T-helper 1 cell treated with Interleukin-12 subunit alpha and Interleukin-12 subunit beta and Interleukin-4 antibody, amounts not matched to agents 30 ng/mL and 1 ng/mL, for 36 hours (primary cell): ENCODE data around the gene TSPEAR. TPM values are rescaled to one million over a fixed set of nuclear protein-coding genes. Genes with fewer than 3 reads are reported as not detected.

ENCODE experiments used
- intact Hi-C: fragments of 100-400 bp; cut with micrococcal nuclease; formaldehyde crosslinking; loops from one replicate; pipeline ENCODE4 v1.15.1; 2024
- total RNA-seq: library from RNA; stranded (reverse); gene quantifications from 2 replicates; pipeline ENCODE4 v1.2.3, GENCODE V29; 2022

TSPEAR gene
- total RNA-seq, 1 donor from 2014 or later, result not detected

- intact Hi-C loops, result loop anchor here (1.0 kb wide), 1 partner anchor 232 kb away; no protein-coding TSS in a partner anchor
These were observed 30.5 kb upstream of the TSPEAR start for GRCh38 chr21:44741921-44742320.

DNA sequence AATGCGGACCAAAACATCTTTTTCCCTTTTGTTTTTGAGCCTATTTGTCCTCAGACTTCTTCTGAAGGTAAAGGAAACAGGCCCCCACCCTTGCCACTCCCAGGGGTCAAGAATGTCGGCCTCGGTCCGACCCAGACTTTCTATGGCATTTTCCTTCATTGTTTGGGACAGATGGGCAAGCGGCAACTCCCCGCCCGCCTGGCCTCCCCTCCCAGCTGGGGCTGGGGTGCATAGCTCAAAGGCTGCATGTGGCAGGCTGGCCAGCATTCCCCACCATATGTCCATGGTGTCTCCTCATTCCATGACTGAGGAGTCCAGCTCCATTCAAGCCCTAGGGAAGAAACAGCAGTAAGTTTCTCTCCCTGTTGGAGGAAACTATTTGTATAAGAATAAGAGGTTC is 29.4 kb upstream of the TSPEAR start:
- intact Hi-C loops, result no loop called here

DNA sequence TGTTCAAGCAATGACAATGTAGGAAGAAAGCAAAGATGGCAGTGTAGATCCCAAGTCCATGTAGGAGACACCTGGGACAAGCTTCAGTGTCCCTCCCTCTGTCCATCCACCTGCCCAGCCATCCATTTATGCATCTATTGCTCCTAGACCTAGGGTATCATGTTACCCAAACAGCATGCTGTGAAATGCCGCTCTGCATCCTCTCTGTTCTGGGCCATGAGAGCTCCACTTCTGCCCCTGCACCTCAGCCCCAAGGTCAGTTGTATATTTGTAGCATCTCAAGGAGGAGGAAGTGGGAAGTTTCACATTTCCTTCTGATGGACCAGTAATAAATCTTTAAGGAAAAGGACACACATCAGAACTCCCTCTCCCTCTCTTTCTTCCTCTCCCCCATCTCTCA is 27.9 kb upstream of the TSPEAR start:
- intact Hi-C loops, result no loop called here

DNA sequence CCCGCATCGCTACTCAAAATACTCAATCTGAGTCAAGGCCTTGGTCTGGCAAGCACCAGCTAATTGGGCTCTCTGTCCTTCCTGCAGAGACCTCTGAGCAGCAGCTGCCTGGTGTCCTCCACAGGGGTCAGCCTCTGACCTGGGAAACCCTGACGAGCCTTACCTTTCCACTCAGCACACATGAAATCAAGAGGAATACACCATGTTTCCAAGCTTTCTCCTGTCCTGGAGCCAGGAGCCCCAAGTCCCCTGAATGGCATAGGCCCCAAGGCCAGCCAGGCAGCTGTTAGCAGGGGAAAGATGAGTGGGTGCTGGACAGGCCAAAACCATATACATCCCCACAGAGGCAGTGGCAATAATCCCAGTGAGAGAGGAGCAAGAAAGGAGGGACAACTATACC is 27.2 kb upstream of the TSPEAR start:
- intact Hi-C loops, result no loop called here

GRCh38 chr21:44737706-44738354 is 26.5 kb upstream of the TSPEAR start:
- intact Hi-C loops, result no loop called here

- intact Hi-C loops, result no loop called here
These were observed 25.1 kb upstream of the TSPEAR start for GRCh38 chr21:44736291-44737004.

GRCh38 chr21:44735821-44736220 is 24.4 kb upstream of the TSPEAR start:
- intact Hi-C loops, result no loop called here

DNA sequence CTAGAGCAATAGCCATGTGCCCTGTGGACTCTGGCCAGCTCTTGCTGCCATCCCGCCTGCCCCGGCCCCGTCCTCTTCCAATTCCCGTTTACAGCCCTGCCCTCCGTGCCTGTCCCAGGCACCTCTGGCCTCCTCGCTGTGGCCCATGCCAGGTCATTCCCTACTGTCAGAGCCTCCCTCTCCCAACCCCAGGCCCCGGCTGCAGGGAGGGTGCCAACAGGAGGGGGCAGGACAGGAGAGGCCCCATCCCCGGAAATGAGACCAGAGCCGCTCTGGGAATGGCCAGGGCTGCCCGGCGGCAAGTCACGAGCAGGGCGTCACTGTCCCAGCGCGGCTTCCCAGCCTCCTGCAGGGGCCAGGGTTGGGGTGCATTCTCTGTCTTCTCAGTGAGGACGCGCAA is 23.5 kb upstream of the TSPEAR start:
- intact Hi-C loops, result no loop called here

DNA sequence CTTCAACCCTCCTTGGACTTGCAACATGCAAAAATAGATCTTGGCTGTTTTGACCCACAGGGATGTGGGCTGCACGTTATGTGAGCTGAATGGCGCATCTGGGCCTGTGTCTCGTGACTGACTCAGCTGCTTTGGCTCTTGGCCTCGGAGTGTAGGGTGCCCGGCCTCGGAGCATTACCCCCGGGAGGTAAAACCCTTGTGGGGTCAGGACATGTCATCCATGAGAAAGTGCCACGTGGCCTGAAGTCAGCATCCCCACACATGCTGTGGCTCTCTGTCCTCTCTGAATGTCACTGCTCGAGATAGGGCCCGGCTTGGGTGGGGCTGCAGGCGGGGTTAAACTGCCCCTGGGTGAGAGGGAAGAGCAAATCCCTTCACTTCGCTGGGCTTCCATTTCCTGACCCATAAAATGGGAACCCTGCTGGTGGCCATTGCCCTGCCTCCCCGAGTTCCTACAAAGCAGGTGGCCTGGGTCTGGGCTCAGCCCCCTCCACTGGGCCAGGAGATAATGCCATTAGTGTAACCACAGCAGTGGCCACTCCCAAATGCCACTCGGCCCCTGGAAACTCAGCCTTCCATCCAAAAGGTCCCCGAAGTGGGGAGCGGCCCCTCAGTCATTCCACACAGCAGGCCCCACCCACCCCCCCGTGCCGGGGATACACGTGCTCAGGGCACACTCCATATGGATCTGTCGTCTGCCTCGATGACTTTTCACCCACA is 22.8 kb upstream of the TSPEAR start:
- intact Hi-C loops, result no loop called here

DNA sequence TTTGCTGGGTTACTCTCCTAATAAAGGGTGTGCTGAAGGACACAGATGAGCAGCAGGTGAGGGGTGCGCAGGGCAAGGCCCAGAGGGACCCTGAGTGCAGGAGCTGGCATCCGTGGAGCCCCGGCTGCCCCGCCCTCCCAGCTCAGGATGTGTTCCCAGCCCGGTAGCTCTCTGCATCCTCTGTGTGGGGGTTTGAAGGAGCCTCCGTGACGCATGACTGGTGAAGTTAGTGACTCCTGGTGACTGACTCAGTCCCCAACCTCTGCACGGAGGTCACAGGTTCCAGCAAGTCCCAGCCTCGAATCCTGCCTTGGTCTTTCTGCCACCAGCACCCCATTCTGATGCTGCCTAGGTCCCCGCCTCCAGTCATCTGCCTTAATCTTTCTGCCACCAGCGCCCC is 21.6 kb upstream of the TSPEAR start:
- intact Hi-C loops, result no loop called here

DNA sequence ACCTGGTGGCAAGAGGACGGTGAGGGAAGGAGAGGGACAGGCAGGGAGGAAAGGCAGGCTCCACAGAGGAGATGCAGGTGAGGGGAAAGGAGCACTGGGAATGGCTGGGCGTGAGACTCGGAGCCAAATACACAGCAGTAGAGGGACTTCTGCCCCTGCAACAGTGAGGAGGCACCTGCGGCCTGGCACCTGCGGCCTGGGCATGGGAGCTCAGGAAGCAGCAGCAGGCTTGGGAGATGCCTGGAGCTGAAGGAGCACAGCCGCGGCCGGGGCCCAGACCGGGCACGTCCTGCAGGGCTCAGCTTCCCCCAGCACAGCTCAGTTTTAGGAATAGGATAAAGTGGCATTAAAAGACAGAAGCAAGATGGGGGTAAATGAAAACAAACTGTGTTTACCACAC is 20.9 kb upstream of the TSPEAR start:
- intact Hi-C loops, result no loop called here

DNA sequence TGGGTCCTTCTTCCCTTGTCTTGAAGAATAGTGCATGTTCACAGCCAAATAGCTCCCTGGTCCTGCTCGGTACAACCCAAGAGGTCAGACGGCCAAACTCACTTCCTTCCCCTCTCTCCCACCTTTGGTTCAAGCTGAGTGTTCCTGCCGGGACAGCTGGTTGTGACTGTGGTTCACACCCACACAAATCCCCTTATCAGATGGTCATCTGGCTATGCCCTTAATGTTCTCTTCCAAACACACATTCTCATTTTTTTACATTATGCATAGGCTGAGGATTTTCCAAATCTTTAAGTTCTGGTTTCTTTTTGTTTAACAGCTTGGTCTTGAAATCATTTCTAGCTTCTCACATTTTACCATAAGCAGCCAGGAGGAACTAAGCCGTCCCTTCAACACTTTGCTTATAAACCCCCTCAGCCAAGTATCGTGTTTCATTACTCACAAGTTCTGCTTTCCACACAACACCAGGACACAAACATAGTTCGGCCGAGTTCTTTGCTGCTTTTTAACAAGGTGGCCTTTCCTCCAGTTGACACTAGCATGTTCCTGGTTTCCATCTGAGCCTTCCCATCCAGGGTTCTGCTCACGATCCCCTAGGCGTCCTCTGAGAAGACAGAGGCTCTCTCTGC is 19.7 kb upstream of the TSPEAR start:
- intact Hi-C loops, result no loop called here

GRCh38 chr21:44730028-44730395 is 18.6 kb upstream of the TSPEAR start:
- intact Hi-C loops, result no loop called here

DNA sequence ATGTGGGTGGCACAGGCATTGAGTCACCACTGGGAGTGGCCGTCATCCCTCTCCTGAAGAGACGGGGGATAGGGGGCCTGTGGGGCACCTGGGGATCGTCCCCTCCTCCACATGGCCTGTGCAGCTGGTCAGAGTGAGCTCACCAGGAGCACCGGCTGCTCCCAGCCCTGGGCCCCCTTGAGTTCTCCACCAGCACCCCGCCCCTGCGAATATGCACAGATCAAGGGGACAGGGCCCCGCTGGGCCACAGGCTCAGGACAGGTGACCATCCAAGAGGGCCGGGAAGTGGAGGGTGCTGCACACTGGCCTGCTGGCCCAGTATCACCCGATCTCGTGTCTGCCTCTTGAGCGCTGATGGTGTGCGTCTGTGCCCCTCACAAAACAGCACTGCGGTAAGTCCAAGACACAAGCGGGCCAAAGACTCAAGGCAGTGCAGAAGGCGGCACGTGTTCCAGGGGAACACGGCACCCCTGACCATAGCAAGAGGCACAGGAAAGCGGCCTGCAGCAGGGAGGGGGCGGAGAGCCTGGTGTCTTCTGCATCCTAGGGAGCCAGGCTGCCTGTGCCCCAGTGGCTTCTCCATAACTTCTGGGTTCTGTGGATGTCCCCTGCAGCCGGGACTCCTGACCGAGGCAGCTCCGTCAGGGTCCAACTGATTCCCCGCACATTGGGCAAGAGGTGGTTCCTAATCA is 18.1 kb upstream of the TSPEAR start:
- intact Hi-C loops, result no loop called here

- intact Hi-C loops, result no loop called here
These were observed 17.3 kb upstream of the TSPEAR start for GRCh38 chr21:44728716-44729115.

DNA sequence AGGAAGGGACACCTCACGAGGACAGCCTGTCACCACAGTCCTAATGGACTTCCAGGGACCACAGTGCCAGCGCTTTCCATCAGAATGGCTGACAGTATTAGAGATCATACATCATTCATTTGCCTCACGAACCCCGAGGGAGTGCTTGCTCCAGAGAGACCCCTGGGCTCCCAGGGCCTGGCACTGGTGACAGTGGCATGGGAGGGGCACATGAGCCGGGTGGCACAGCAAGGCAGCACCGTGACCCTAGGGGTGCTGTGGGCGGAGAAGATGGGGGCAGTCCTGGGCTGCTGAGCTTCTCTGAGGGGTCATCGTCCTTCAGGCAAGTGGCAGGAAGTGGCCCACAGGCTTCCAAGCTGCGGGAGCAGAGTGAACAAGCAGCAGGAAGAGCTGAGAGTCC is 16.4 kb upstream of the TSPEAR start:
- intact Hi-C loops, result no loop called here

DNA sequence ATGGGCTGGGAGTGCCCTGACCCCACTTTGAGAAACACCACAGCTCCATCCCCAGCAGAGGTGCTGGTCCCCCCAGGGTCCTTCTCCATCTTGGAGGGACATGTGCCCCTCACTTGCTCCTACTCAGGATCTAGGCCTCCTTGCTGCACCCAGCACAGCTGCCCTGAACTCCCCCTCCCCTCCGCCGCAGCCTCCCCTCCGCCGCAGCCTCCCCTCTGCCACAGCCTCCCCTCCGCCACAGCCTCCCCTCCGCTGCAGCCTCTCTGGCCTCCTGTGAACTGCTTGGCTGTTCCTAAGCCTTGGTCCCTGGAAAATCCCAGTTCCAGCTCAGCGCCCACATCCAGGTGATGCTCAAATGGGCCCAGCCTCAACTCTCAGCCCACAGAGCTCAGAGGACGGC is 15.9 kb upstream of the TSPEAR start:
- intact Hi-C loops, result no loop called here

- intact Hi-C loops, result no loop called here
These were observed 15.5 kb upstream of the TSPEAR start for GRCh38 chr21:44726826-44727225.

DNA sequence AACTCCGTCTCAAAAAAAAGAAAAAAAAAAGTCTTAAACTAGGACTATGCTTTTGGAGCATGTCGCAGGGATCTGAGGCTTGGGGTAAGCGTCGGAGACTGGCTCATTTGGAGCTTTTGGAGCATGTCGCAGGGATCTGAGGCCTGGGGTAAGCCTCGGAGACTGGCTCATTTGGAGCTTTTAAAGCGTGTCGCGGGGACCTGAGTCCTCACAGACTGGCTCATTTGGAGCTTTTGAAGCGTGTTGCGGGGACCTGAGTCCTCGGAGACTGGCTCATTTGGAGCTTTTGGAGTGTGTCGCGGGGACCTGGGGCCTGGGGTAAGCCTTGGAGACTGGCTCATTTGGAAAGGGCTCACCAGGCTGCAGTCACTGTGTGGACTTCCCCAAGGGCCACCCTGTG is 13.6 kb upstream of the TSPEAR start:
- intact Hi-C loops, result no loop called here

GRCh38 chr21:44724196-44724595 is 12.8 kb upstream of the TSPEAR start:
- intact Hi-C loops, result no loop called here
